HG02885 (cell line): ENCODE measurements around the gene SERPINB6.
"Not testable (repeated sequence)": the region's sequence is repeated elsewhere in the genome, so short reads cannot be mapped to it uniquely, and the experiment has no call there.

ENCODE experiments used
- ATAC-seq: cut with Tn5 transposase; IDR thresholded peaks from one replicate; pipeline ENCODE4 v1.9.1; 2021; ENCODE audit warnings: mild to moderate bottlenecking; ENCODE audit not compliant: unreplicated experiment, poor library complexity

Gene SERPINB6

GRCh38 chr6:2918936-2919335 is 52.4 kb downstream of the SERPINB6 start:
- no peak for ATAC-seq

GRCh38 chr6:2917801-2918445 is 53.4 kb downstream of the SERPINB6 start:
- no peak for ATAC-seq

DNA sequence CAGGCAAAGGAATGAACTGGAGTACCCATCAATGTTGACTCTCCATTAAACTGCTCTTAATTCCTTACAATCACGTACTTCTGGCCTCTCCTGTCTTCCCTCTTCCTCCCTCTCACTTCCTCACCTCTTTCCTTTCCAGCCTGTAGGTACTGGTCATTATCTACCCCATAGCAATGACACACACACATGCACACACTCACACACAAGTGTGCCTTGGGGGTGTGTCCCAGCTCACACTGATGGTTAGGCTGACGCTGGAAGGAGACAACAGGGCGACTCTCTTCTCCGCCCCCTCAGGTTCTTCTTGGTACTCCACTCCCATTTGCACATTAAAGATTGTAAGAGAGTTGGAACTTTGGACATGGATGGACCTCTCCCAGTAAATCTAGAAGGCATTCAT is 54.3 kb downstream of the SERPINB6 start:
- no peak for ATAC-seq

DNA sequence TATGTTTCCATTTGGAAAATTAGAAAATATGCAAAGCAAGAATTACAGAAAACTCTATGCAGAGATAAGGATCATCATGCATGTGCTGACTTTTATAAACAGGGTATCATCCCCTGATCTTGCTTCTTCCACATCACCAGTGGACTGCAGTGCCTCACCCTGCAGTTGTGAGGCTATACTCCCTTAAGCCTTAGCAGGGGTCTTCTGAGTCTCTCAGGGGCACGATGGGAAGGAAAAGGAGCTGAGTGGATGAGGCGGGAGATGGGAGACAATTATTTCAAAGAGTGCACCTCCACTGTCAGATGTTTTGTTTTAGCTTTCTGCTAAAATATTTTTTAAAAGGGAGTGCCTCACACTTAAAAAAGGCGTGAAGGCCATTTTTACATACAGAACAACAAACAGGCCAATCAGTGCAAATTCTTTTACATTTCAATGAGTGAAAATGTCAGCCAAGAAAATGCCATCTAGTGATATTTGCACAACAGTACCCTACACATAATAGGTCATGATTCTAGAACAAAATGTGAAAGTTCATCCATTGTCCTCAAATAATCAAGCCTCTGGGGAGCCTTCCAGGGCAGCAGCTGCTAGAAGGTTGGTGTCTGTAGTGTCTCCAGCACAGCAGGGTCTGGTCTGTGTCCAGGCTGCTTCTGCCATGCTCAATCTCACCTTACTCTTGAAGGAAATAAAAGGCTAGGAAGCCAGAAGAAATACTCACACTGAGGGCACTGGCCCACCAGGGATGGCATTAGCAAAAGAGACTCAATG is 55.0 kb downstream of the SERPINB6 start:
- no peak for ATAC-seq

GRCh38 chr6:2915150-2915549 is 56.2 kb downstream of the SERPINB6 start:
- ATAC-seq = no peak

GRCh38 chr6:2914318-2914660 is 57.1 kb downstream of the SERPINB6 start:
- ATAC-seq = no peak

DNA sequence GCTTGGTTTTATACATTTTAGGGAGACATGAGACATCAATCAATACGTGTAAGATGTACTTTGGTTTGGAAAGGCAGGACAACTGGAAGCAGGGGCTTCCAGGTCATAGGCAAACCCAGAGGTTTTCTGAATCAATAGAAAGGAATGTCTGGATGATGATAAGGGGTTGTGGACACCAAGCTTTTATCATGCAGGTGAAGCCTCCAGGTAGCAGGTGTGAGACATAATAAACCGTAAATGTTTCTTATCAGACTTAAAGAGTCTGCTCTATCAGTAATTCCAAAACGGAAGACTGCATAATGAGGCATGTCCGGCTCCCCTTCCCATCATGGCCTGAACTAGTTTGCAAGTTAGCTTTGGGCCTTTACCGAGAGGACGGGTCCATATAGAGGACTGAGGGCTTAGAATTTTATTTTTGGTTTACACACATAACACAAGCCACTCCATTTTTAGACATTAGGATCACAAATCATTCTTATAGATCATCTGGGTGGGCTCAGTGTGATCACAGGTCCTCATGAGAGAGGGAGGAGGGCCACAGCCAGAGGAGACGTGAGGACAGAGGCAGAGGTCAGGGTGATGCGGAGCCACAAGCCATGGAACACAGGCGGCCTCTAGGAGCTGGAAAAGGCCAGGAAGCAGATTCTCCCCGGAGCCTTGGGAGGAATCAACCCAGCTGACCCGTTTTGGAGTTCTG is 57.6 kb downstream of the SERPINB6 start:
- no peak for ATAC-seq

GRCh38 chr6:2911171-2911570 is 60.2 kb downstream of the SERPINB6 start:
- no peak for ATAC-seq

- ATAC-seq = no peak
Measured at GRCh38 chr6:2909718-2910117, 61.6 kb downstream of the SERPINB6 start.

GRCh38 chr6:2909051-2909606 is 62.2 kb downstream of the SERPINB6 start:
- ATAC-seq = not testable (repeated sequence)

GRCh38 chr6:2908516-2908915 is 62.9 kb downstream of the SERPINB6 start:
- ATAC-seq = not testable (repeated sequence)

DNA sequence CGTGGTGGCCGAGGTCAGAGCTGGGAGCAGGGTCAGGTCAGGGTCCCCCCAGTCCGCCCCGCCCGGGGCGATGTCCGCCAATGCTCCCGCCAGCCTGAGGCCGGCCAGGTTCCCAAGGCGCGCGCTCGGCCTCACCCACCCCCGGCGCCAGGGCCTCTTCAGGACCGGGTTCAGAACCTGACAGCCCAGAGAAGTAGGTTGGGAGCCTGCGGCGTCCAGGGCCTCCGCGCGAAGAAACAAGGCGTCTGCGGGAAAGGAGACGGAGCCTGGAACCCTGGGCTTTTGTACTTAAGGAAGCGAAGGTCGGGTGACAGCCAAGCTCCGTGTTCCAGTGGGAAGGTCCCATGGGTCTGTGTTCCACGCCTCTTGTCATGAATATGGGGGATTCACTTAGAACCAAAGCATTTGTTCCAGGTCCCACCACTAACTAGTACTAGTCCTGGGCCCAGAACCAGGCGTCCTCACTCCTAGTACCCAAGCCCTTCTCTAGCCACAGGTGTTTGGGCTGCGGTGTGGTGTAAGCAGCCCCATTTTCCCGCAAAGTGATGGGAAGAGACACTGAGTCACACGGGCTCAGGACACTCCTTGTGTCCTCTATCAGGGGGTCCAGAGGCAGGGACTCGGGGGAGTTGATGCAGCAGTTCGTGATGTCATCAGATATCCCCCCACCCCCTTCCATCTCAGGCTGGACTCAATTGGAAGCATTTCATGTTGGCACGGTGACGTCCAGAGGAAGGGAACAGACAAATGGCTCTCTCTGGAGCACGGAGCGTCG is 67.8 kb downstream of the SERPINB6 start:
- ATAC-seq = not testable (repeated sequence)

DNA sequence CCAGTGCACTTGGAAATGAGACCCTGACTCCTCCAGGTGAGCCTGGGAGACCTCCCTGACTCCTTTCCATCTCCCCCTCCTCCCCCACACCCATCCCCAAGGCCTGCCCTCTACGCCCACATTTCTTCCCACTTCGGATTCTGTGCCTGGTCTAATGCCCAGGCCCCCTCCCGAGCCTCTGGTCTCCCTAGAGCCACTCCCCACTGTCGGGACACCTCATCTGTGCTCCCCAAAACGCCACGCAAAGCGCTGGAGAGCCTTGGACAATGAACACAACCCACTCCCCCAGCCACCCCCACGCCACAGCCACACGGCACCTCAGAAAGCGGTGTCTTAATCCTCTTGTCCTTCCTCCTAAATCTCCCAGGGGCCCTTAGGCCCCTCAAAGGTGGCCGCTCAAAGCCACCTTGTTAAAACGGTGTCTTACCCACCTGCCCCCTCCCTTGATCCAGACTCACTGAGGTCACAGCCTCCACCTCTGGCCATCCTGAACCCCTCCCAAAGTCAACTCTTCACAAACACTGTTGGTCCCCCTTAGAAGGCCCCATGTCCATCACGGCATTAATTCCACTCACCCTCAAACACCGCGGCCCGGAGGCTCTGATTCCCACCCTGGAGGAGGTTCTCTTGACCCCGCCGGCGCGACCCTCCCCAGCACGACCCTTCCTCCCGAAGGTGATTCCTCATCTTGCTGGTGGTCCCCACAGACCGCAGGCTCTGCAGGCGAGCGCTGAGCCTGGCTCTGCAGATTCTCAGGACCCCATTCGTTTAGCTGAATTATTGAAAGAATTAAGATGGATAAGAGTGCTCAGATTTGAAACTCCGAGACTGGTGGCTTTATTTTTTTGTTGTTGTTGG is 69.5 kb downstream of the SERPINB6 start:
- not testable (repeated sequence) for ATAC-seq

GRCh38 chr6:2900821-2901644 is 70.3 kb downstream of the SERPINB6 start:
- ATAC-seq = no peak

DNA sequence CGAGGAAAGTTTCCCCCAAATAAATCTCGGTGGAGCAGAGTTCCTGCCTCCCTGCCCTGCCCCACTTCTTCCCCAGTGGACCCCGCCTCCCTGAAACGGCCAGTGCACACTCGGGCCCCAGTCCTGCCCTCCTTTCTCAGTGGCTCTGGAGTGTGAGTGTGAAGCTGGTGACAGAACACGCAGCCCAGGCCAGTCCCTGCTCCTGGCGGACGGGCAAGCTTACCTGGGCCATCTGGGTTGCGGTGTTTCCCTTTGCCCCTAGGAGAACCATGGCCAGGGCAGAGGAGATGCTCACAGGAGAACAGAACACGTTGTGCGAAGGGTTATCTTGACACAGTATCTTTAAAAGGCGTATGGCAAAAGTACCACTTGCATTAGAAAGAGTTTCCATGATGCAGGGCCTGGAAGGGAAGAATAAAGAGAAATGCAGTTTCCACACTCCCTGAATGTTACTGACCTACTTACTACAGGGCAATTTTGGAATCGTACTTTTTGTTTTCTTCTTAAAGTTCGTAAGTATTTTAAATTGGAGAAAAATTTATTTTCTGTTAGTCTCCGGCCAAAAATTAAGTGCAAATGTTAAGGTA is 71.1 kb downstream of the SERPINB6 start:
- ATAC-seq = no peak

DNA sequence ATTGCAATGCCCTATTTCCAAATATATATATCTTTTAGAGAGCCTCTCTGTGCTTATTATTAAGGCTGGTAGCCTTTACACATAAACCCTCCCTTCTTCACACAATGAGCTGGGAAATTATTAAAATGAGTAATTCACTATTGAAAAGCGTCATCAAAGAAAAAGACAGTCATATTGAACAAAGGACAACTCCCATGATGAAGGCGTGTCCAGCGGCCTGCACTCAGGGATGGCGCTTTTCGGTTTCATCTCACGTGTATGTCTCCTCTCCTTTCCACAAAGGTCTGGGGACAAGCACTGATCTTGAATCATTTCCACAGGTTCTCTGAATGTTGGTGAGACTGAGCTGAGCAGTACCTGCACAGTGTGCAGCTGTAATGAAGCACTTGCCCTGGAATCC is 71.8 kb downstream of the SERPINB6 start:
- ATAC-seq = no peak
